ENCODE measurements around the gene IGFBP4.

DNA sequence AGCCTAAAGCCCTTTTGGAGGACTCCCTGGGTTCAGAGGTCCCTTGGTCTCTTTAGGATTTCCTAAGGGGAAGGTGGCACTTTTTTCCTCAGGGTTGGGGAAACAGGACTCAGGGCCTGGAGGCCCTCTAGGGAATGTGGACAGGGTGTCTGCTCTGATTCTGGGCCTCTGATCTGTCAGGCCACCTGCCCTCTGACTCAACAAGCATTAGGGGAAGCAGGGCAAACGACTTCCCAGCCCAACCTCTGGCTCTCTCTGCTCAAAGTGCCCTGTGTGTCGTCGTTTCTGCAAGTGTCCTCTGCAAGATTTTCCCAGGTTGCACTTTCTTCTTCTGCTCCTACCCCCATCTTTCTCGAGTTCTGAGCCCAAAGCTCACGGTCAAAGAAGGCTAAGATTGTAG lies 6.6 kb upstream of the IGFBP4 start:
- TF ChIP-seq POLR2A (IDR thresholded peaks at IDR 0.05) (no peak), CTCF (IDR thresholded peaks at IDR 0.05) (no peak)

Data from testis (tissue), 2 donors.